Peyer's patch (tissue), 4 donors: ENCODE results near the gene DENND2D. TPM values are rescaled to one million over a fixed set of nuclear protein-coding genes. Genes with fewer than 3 reads are reported as not detected.

Source experiments
- DNase-seq, 3 donors: peaks; one replicate each; pipeline ENCODE4 v3.0.0-alpha.2; 2017 to 2019
- H3K27ac ChIP-seq, 4 donors: fragments of 200-600 bp; sonication (generic); one replicate each; pipeline ENCODE4 v1.5.1; 2016 to 2019
- H3K27me3 ChIP-seq, 2 donors: fragments of 200-600 bp; sonication (generic); one replicate each; pipeline ENCODE4 v1.5.1; 2019
- H3K36me3 ChIP-seq, 3 donors: fragments of 200-600 bp; sonication (generic); one replicate each; pipeline ENCODE4 v1.5.1; 2016 to 2019
- H3K4me1 ChIP-seq, 4 donors: fragments of 200-600 bp; sonication (generic); one replicate each; pipeline ENCODE4 v1.5.1; 2016 to 2019
- H3K4me3 ChIP-seq, 4 donors: fragments of 200-600 bp; sonication (generic); 1 replicate in 3 of 4; 2 replicates in 1 of 4; pipeline ENCODE4 v1.5.1; 2016 to 2019; ENCODE audit warnings: mild to moderate bottlenecking in 1 of 4
- H3K9me3 ChIP-seq, 4 donors: fragments of 200-600 bp; sonication (generic); one replicate each; pipeline ENCODE4 v1.5.1; 2016 to 2019; ENCODE audit warnings: mild to moderate bottlenecking in 1 of 4
- POLR2A ChIP-seq, 2 donors: fragments of 450-650 bp; IDR thresholded peaks; one replicate each; pipeline ENCODE4 v1.5.1; 2017; ENCODE audit warnings: antibody characterized with exemption in 2 of 2, mild to moderate bottlenecking in 2 of 2, moderate library complexity in 2 of 2
- total RNA-seq, 4 donors: library from RNA; depleted of rRNA; stranded (reverse); fragments of >200 nt; gene quantifications; one replicate each; pipeline ENCODE4 v1.1.0, GENCODE V29; 2016
- TF ChIP-seq, protein P1 (sequence below), 6 experiments: fragments of 450-650 bp in 4 of 6; fragments of 200-600 bp in 2 of 6; sonication (generic) in 1 of 6; IDR thresholded peaks; one replicate each; pipeline ENCODE4 v1.5.1; 2017 to 2019; ENCODE audit warnings: antibody characterized with exemption in 6 of 6, mild to moderate bottlenecking in 3 of 6, moderate library complexity in 1 of 6

DENND2D gene
- total RNA-seq, 4 donors from 2014 or later, result 71.3 to 220 (median 86.5) TPM

DNA sequence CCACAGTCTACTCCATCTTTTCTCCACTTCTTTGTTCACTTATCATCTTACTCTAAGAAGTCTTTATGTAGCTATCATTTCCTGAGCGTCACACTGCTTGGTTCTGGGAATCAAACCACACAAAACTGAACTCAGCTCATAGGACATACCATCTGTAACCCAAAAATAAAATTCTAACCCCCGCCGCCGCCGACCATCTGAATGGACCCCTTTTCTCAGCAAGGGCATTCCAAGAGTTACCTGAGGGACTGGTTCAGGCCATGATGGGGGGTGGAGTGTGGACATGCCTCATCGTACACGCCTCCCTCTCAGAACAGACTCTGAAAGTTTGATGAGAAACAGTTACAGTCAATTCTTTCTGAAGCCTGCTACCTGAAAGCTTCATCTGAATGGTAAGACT, 14.4 kb upstream of the DENND2D start:
- H3K27ac ChIP-seq, result peak overlapping the region; percentile 69 to 81 (median 72)
- no peak for TF ChIP-seq POLR2A (IDR thresholded peaks at IDR 0.05)
- TF ChIP-seq, protein P1, sequence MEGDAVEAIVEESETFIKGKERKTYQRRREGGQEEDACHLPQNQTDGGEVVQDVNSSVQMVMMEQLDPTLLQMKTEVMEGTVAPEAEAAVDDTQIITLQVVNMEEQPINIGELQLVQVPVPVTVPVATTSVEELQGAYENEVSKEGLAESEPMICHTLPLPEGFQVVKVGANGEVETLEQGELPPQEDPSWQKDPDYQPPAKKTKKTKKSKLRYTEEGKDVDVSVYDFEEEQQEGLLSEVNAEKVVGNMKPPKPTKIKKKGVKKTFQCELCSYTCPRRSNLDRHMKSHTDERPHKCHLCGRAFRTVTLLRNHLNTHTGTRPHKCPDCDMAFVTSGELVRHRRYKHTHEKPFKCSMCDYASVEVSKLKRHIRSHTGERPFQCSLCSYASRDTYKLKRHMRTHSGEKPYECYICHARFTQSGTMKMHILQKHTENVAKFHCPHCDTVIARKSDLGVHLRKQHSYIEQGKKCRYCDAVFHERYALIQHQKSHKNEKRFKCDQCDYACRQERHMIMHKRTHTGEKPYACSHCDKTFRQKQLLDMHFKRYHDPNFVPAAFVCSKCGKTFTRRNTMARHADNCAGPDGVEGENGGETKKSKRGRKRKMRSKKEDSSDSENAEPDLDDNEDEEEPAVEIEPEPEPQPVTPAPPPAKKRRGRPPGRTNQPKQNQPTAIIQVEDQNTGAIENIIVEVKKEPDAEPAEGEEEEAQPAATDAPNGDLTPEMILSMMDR (IDR thresholded peaks at IDR 0.05), result no peak

GRCh38 chr1:111214074-111214801, 13.8 kb upstream of the DENND2D start:
- peak overlapping the region; percentile 48 to 81 (median 72) for H3K27ac ChIP-seq
- TF ChIP-seq, protein P1 (IDR thresholded peaks at IDR 0.05), result no peak
- no peak for TF ChIP-seq POLR2A (IDR thresholded peaks at IDR 0.05)

More for the DNA sequence above, 14.4 kb upstream of the DENND2D start:
- Histone ChIP-seq H3K4me3 (no peak overlapping the region), H3K4me1 (peaks cover 0 to 59% (median 8%) of the 10 kb centered on the region in 4 donors), H3K36me3 (no peaks in the 10 kb centered on the region), H3K27me3 (no peaks in the 10 kb centered on the region), H3K9me3 (no peaks in the 10 kb centered on the region)
- no peak for DNase-seq

DNA sequence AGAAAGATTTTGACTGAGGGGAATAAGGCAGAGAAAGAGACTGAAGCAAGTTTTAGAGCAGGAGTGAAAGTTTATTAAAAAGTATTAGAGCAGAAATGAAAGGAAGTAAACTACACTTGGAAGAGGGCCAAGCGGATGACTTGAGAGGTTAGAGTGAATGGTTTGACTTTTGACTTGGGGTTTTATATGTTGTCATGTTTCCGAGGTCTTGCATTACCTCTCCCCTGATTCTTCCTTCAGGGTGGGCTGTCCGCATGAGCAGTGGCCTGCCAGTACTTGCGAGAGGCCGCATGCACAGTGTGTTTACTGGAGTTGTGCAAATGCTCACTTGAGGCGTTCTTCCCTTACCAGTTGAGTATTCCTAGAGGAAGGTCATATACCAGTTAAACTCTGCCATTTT, 13.0 kb upstream of the DENND2D start:
- Histone ChIP-seq H3K36me3 (no peaks in the 10 kb centered on the region), H3K27ac (peak overlapping the region in 3 of 4 donors; percentile 48 to 81 (median 75)), H3K9me3 (no peaks in the 10 kb centered on the region), H3K4me3 (no peak overlapping the region), H3K4me1 (peaks cover 0 to 47% (median 8%) of the 10 kb centered on the region in 4 donors), H3K27me3 (no peaks in the 10 kb centered on the region)
- TF ChIP-seq, protein P1 (IDR thresholded peaks at IDR 0.05), result no peak
- no peak for TF ChIP-seq POLR2A (IDR thresholded peaks at IDR 0.05)
- DNase-seq, result no peak

More at GRCh38 chr1:111214074-111214801, 13.8 kb upstream of the DENND2D start:
- DNase-seq, result no peak
- Histone ChIP-seq H3K36me3 (no peaks in the 10 kb centered on the region), H3K4me3 (no peak overlapping the region), H3K9me3 (no peaks in the 10 kb centered on the region), H3K4me1 (peaks cover 0 to 55% (median 8%) of the 10 kb centered on the region in 4 donors), H3K27me3 (no peaks in the 10 kb centered on the region)

GRCh38 chr1:111212634-111213335, 12.3 kb upstream of the DENND2D start:
- no peaks in the 10 kb centered on the region for H3K9me3 ChIP-seq
- H3K27ac ChIP-seq, result peak overlapping the region in 1 of 4 donors; percentile 81
- peaks cover 0 to 41% (median 8%) of the 10 kb centered on the region in 4 donors for H3K4me1 ChIP-seq
- no peak for TF ChIP-seq POLR2A (IDR thresholded peaks at IDR 0.05)
- TF ChIP-seq, protein P1 (IDR thresholded peaks at IDR 0.05), result no peak
- H3K4me3 ChIP-seq, result no peak overlapping the region
- H3K27me3 ChIP-seq, result no peaks in the 10 kb centered on the region
- no peak for DNase-seq
- H3K36me3 ChIP-seq, result no peaks in the 10 kb centered on the region

DNA sequence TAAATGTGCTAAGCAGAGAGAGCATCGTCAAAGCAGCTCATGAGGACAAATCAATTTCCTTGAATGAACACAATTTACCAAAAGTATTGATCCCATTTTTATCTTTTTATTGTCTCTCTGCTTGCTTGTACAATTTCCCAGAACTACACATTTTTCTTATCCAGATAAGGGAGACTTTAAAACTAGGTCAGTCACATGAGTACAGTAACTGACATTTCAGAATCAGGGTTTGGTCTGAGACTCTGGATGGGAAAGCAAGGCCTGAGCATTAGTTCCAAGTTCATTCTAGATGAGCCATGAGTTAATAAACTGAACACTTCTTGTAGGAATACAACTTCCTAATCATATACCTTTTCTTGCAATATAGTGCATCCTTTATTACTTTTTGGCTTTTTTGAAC, 11.5 kb upstream of the DENND2D start:
- H3K9me3 ChIP-seq, result no peaks in the 10 kb centered on the region
- no peaks in the 10 kb centered on the region for H3K27me3 ChIP-seq
- no peak overlapping the region for H3K4me3 ChIP-seq
- DNase-seq, result no peak
- TF ChIP-seq, protein P1 (IDR thresholded peaks at IDR 0.05), result no peak
- TF ChIP-seq POLR2A (IDR thresholded peaks at IDR 0.05), result no peak
- no peaks in the 10 kb centered on the region for H3K36me3 ChIP-seq
- peaks cover 0 to 34% (median 8%) of the 10 kb centered on the region in 4 donors for H3K4me1 ChIP-seq
- H3K27ac ChIP-seq, result no peak overlapping the region
